ENCODE measurements around the gene ACACA. TPM values are rescaled to one million over a fixed set of nuclear protein-coding genes. Genes with fewer than 3 reads are reported as not detected.

The ACACA gene
- total and polyA plus RNA-seq, 2 donors (not counting 3 experiments of a cell fraction or from before 2014, with no cell fraction given) = 55.3 to 124 TPM

- intact Hi-C loops (cut with micrococcal nuclease) = no loop called here
- TF ChIP-seq JUN (IDR thresholded peaks at IDR 0.05; ENCODE audit: borderline replicate concordance, insufficient read depth, insufficient read length, low read depth) = no peak
- TF ChIP-seq, protein P1, sequence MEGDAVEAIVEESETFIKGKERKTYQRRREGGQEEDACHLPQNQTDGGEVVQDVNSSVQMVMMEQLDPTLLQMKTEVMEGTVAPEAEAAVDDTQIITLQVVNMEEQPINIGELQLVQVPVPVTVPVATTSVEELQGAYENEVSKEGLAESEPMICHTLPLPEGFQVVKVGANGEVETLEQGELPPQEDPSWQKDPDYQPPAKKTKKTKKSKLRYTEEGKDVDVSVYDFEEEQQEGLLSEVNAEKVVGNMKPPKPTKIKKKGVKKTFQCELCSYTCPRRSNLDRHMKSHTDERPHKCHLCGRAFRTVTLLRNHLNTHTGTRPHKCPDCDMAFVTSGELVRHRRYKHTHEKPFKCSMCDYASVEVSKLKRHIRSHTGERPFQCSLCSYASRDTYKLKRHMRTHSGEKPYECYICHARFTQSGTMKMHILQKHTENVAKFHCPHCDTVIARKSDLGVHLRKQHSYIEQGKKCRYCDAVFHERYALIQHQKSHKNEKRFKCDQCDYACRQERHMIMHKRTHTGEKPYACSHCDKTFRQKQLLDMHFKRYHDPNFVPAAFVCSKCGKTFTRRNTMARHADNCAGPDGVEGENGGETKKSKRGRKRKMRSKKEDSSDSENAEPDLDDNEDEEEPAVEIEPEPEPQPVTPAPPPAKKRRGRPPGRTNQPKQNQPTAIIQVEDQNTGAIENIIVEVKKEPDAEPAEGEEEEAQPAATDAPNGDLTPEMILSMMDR (IDR thresholded peaks at IDR 0.05; ENCODE audit: extremely low read depth in 1 of 2, insufficient read depth in 1 of 2, low read depth in 1 of 2, low read length in 2 of 2) = no peak
- TF ChIP-seq MAX (IDR thresholded peaks at IDR 0.05; ENCODE audit: insufficient read depth, insufficient read length) = no peak
- no peak for TF ChIP-seq GATA2 (IDR thresholded peaks at IDR 0.05; ENCODE audit: insufficient read depth, insufficient read length, low read depth, low read length)
- no peak for TF ChIP-seq EZH2 (IDR thresholded peaks at IDR 0.05; ENCODE audit: borderline replicate concordance, low read depth, low read length, severe bottlenecking)
- TF ChIP-seq FOS (IDR thresholded peaks at IDR 0.05; ENCODE audit: borderline replicate concordance, insufficient read depth, low read length) = no peak
- no peak for TF ChIP-seq POLR2A (IDR thresholded peaks at IDR 0.05; ENCODE audit: low read depth, low read length)
- TF ChIP-seq POLR2AphosphoS5 (IDR thresholded peaks at IDR 0.05; ENCODE audit: insufficient read depth, low read depth, low read length) = no peak
- no peaks in the 10 kb centered on the region for H3K9me1 ChIP-seq (replicated peaks; ENCODE audit: control insufficient read depth, extremely low read depth, insufficient read depth, low read length)
- DNase-seq (ENCODE audit: low read depth, low spot score) (no peak), FAIRE-seq (no peak)
- POLR2A ChIA-PET = no interaction called here
- no peaks in the 10 kb centered on the region for H4K20me1 ChIP-seq (replicated peaks; ENCODE audit: control insufficient read depth, extremely low read depth, insufficient read depth, low read length)
- H3K9me3 ChIP-seq (replicated peaks; ENCODE audit: control insufficient read depth, insufficient read depth, low read length) = no peaks in the 10 kb centered on the region
- H3K4me1 ChIP-seq (ENCODE audit: control insufficient read depth, extremely low read depth, insufficient read depth, low read length) = peaks cover 10% of the 10 kb centered on the region
- no peak overlapping the region for H3K9ac ChIP-seq (replicated peaks; ENCODE audit: extremely low read depth, insufficient read depth, low read length)
- H3K4me3 ChIP-seq (replicated peaks in 1 of 3; ENCODE audit: insufficient read depth in 1 of 3, low read depth in 1 of 3, low read length in 3 of 3) = no peak overlapping the region
- dilution Hi-C loops (cut with MboI; ENCODE audit: extremely low pct_ligation_motif_present, low sequenced_read_pairs) = no loop called here
- CTCF ChIA-PET = interaction anchor here (0.6 kb wide), 1 partner anchor 14 kb away, joined by 3 read pairs; no protein-coding TSS in a partner anchor
- no TSS peak for BruUV-seq (replicated peaks)
- no peaks in the 10 kb centered on the region for H3K27me3 ChIP-seq (ENCODE audit: control insufficient read depth in 2 of 2, insufficient read depth in 2 of 2, low read length in 2 of 2)
- no peaks in the 10 kb centered on the region for H3K79me2 ChIP-seq (ENCODE audit: control insufficient read depth, insufficient read depth, low read length)
- no peak overlapping the region for H2AFZ ChIP-seq (ENCODE audit: low read depth, low read length)
- no peak overlapping the region for H3K27ac ChIP-seq (ENCODE audit: insufficient read depth, low read depth, low read length)
- H3K36me3 ChIP-seq (ENCODE audit: control insufficient read depth in 2 of 2, extremely low read depth in 1 of 2, insufficient read depth in 2 of 2, low read length in 2 of 2) = peaks cover 6 to 21% of the 10 kb centered on the region in 2 experiments
- H3K4me2 ChIP-seq (ENCODE audit: insufficient read depth, low read length) = no peak overlapping the region
These were observed 318.2 kb downstream of the ACACA start for GRCh38 chr17:37088459-37088858.

Measured in endothelial cell of umbilical vein (primary cell).